Measurements from ENCODE around the gene PIK3C2B. TPM values are rescaled to one million over a fixed set of nuclear protein-coding genes. Genes with fewer than 3 reads are reported as not detected.

PIK3C2B gene
- total and polyA plus RNA-seq, 2 donors (not counting 3 experiments of a cell fraction or from before 2014, with no cell fraction given): 33.7 to 49.0 TPM

DNA sequence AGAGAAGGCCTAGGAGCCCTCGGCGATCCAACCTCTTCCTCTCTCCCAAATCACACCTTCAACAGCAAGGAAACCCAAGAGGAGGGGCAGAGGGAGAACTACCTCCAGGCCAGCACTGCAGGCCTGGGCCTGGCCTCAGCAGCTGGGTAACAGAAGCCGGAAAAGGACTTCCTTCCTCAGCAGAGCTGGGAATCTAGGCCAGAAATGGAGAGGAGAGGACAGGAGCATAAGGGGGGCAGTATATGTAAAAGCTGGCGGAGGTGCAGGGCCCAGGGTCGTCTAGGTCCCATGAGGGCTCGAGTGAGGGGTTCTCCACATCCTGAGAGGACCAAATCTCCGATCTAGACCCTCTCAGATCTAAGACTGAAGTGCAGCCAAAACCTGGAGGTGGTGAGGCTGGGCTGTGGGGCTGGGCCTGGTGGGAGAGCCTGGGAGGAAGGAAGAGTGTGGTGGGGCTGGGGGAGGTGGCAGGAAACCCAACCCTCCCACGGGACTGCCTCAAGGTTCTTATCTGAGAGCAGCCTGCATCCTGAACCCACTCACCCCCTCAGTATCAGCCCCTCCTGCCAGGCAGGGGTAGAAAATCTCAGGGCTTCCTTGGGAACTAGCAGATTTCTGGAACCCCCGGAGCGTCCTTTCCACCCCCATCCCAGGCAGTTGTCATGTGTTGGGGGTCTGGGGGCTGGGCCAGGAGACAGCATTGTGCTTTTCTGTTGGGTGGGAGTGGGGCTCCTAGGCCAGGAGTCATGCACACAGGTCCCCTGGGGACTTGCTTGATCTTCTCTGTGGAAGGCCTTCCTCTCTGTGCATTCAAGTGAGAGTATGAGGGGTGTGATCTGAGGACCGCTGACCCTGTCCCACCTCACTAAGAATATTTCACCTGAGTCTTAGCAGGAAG, 33.0 kb downstream of the PIK3C2B start:
- intact Hi-C loops (cut with micrococcal nuclease): loop anchor here (1.0 kb wide), 4 partner anchors 16 to 44 kb away; partner anchors contain the start of gene PIK3C2B
- Histone ChIP-seq H3K27me3 (ENCODE audit: control insufficient read depth in 2 of 2, insufficient read depth in 2 of 2, low read length in 2 of 2) (no peaks in the 10 kb centered on the region), H3K9me3 (replicated peaks; ENCODE audit: control insufficient read depth, insufficient read depth, low read length) (no peaks in the 10 kb centered on the region), H3K4me1 (ENCODE audit: control insufficient read depth, extremely low read depth, insufficient read depth, low read length) (peaks cover 61% of the 10 kb centered on the region), H3K4me2 (ENCODE audit: insufficient read depth, low read length) (peak overlapping the region; percentile 73), H4K20me1 (replicated peaks; ENCODE audit: control insufficient read depth, extremely low read depth, insufficient read depth, low read length) (no peaks in the 10 kb centered on the region), H3K9me1 (replicated peaks; ENCODE audit: control insufficient read depth, extremely low read depth, insufficient read depth, low read length) (no peaks in the 10 kb centered on the region), H3K9ac (replicated peaks; ENCODE audit: extremely low read depth, insufficient read depth, low read length) (peak overlapping the region; percentile 61), H3K79me2 (ENCODE audit: control insufficient read depth, insufficient read depth, low read length) (no peaks in the 10 kb centered on the region), H3K4me3 (replicated peaks in 1 of 3; ENCODE audit: insufficient read depth in 1 of 3, low read depth in 1 of 3, low read length in 3 of 3) (peak overlapping the region in 1 of 3 experiments; percentile 30), H3K27ac (ENCODE audit: insufficient read depth, low read depth, low read length) (peak overlapping the region; percentile 94), H2AFZ (ENCODE audit: low read depth, low read length) (peak overlapping the region; percentile 35), H3K36me3 (ENCODE audit: control insufficient read depth in 2 of 2, extremely low read depth in 1 of 2, insufficient read depth in 2 of 2, low read length in 2 of 2) (peaks cover 0 to 26% of the 10 kb centered on the region in 2 experiments)
- CTCF ChIA-PET: interaction anchor here (0.8 to 9.2 kb wide), 8 partner anchors 13 to 63 kb away, joined by 3 to 94 read pairs (median 4); partner anchors contain the start of gene PIK3C2B
- no TSS peak for BruUV-seq (replicated peaks)
- FAIRE-seq (peak; percentile 88), DNase-seq (ENCODE audit: low read depth, low spot score) (peak; percentile 94)
- TF ChIP-seq GATA2 (IDR thresholded peaks at IDR 0.05; ENCODE audit: insufficient read depth, insufficient read length, low read depth, low read length): peak; percentile 95
- no peak for TF ChIP-seq MYC (IDR thresholded peaks at IDR 0.05; ENCODE audit: low read depth, low read length)
- TF ChIP-seq FOS (IDR thresholded peaks at IDR 0.05; ENCODE audit: borderline replicate concordance, insufficient read depth, low read length): no peak
- TF ChIP-seq, protein P1, sequence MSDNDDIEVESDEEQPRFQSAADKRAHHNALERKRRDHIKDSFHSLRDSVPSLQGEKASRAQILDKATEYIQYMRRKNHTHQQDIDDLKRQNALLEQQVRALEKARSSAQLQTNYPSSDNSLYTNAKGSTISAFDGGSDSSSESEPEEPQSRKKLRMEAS (IDR thresholded peaks at IDR 0.05; ENCODE audit: insufficient read depth, insufficient read length): peak; percentile 15
- TF ChIP-seq EZH2 (IDR thresholded peaks at IDR 0.05; ENCODE audit: borderline replicate concordance, low read depth, low read length, severe bottlenecking): no peak
- no peak for TF ChIP-seq JUN (IDR thresholded peaks at IDR 0.05; ENCODE audit: borderline replicate concordance, insufficient read depth, insufficient read length, low read depth)
- peak; percentile 72 for TF ChIP-seq POLR2AphosphoS5 (IDR thresholded peaks at IDR 0.05; ENCODE audit: insufficient read depth, low read depth, low read length)
- TF ChIP-seq, protein P2, sequence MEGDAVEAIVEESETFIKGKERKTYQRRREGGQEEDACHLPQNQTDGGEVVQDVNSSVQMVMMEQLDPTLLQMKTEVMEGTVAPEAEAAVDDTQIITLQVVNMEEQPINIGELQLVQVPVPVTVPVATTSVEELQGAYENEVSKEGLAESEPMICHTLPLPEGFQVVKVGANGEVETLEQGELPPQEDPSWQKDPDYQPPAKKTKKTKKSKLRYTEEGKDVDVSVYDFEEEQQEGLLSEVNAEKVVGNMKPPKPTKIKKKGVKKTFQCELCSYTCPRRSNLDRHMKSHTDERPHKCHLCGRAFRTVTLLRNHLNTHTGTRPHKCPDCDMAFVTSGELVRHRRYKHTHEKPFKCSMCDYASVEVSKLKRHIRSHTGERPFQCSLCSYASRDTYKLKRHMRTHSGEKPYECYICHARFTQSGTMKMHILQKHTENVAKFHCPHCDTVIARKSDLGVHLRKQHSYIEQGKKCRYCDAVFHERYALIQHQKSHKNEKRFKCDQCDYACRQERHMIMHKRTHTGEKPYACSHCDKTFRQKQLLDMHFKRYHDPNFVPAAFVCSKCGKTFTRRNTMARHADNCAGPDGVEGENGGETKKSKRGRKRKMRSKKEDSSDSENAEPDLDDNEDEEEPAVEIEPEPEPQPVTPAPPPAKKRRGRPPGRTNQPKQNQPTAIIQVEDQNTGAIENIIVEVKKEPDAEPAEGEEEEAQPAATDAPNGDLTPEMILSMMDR (IDR thresholded peaks at IDR 0.05; ENCODE audit: extremely low read depth in 1 of 2, insufficient read depth in 1 of 2, low read depth in 1 of 2, low read length in 2 of 2): no peak
- TF ChIP-seq POLR2A (IDR thresholded peaks at IDR 0.05; ENCODE audit: low read depth, low read length): no peak
- dilution Hi-C loops (cut with MboI; ENCODE audit: extremely low pct_ligation_motif_present, low sequenced_read_pairs): no loop called here
- POLR2A ChIA-PET: interaction anchor here (1.5 kb wide), 1 partner anchor 16 kb away, joined by 3 read pairs; no protein-coding TSS in a partner anchor

All from endothelial cell of umbilical vein (primary cell).